GM23338 (cell line): Measurements from ENCODE around the gene HIF3A. TPM values are rescaled to one million over a fixed set of nuclear protein-coding genes. Genes with fewer than 3 reads are reported as not detected.

ENCODE experiments used
- ATAC-seq: fragments of 200-7000 bp; cut with Tn5 transposase; 3 replicates; pipeline ENCODE4 v1.9.1; 2020
- DNase-seq: peaks from one replicate; pipeline ENCODE4 v3.0.0-alpha.2; 2015; ENCODE audit warnings: low spot score
- H2AFZ ChIP-seq: fragments of 200-600 bp; sonication (generic); 2 replicates; pipeline ENCODE4 v1.8.0; 2016; ENCODE audit warnings: antibody characterized with exemption, mild to moderate bottlenecking, moderate library complexity
- H3F3A ChIP-seq: fragments of 200-600 bp; sonication (generic); replicated peaks from 2 replicates; pipeline ENCODE4 v1.8.0; 2017; ENCODE audit warnings: antibody characterized with exemption, mixed run types, low read depth
- H3K27ac ChIP-seq: fragments of 200-600 bp; sonication (generic); 2 replicates; pipeline ENCODE4 v1.6.1; 2016; ENCODE audit warnings: low read depth
- H3K27me3 ChIP-seq: fragments of 200-600 bp; sonication (generic); 2 replicates; pipeline ENCODE4 v1.8.0; 2016; ENCODE audit warnings: mild to moderate bottlenecking, mixed run types, moderate library complexity; ENCODE audit not compliant: insufficient read depth
- H3K36me3 ChIP-seq: fragments of 200-600 bp; sonication (generic); 2 replicates; pipeline ENCODE4 v1.8.0; 2016; ENCODE audit warnings: mild to moderate bottlenecking; ENCODE audit not compliant: insufficient read depth
- H3K4me1 ChIP-seq: fragments of 200-600 bp; sonication (generic); 2 replicates; pipeline ENCODE4 v1.8.0; 2016; ENCODE audit warnings: mild to moderate bottlenecking, moderate library complexity; ENCODE audit not compliant: insufficient read depth
- H3K4me2 ChIP-seq: fragments of 200-600 bp; sonication (generic); 2 replicates; pipeline ENCODE4 v1.7.1; 2017; ENCODE audit warnings: mixed run types
- H3K4me3 ChIP-seq: fragments of 200-600 bp; sonication (generic); 2 replicates; pipeline ENCODE4 v1.6.1; 2016; ENCODE audit warnings: mixed run types
- H3K79me2 ChIP-seq: fragments of 200-600 bp; sonication (generic); replicated peaks from 2 replicates; pipeline ENCODE4 v1.8.0; 2017; ENCODE audit warnings: mild to moderate bottlenecking; ENCODE audit not compliant: insufficient read depth
- H3K9me2 ChIP-seq: fragments of 200-600 bp; sonication (generic); 2 replicates; pipeline ENCODE4 v1.8.0; 2017; ENCODE audit not compliant: insufficient read depth
- H4K20me1 ChIP-seq: fragments of 200-600 bp; sonication (generic); replicated peaks from 2 replicates; pipeline ENCODE4 v1.8.0; 2017; ENCODE audit warnings: mild to moderate bottlenecking; ENCODE audit not compliant: insufficient read depth
- H3K27ac Mint-ChIP-seq: 2 replicates; pipeline ENCODE4 v1.8.0; 2020; ENCODE audit warnings: inconsistent platforms, mild to moderate bottlenecking, moderate library complexity, mixed read lengths
- H3K27me3 Mint-ChIP-seq: 3 replicates; pipeline ENCODE4 v1.8.0; 2022; ENCODE audit warnings: low read depth, mild to moderate bottlenecking, moderate library complexity, mixed read lengths, inconsistent platforms; ENCODE audit not compliant: insufficient read depth, poor library complexity
- H3K36me3 Mint-ChIP-seq: 3 replicates; pipeline ENCODE4 v1.8.0; 2021; ENCODE audit warnings: low read depth, mild to moderate bottlenecking, inconsistent platforms, moderate library complexity, mixed read lengths
- H3K4me1 Mint-ChIP-seq: 3 replicates; pipeline ENCODE4 v1.8.0; 2020; ENCODE audit warnings: mild to moderate bottlenecking, inconsistent platforms, mixed read lengths
- H3K4me3 Mint-ChIP-seq: 3 replicates; pipeline ENCODE4 v1.8.0; 2021; ENCODE audit warnings: moderate library complexity, mild to moderate bottlenecking, inconsistent platforms, mixed read lengths
- H3K9me3 Mint-ChIP-seq: 3 replicates; pipeline ENCODE4 v1.8.0; 2020; ENCODE audit warnings: moderate library complexity, mild to moderate bottlenecking, inconsistent platforms, mixed read lengths
- CREB1 ChIP-seq: fragments of 250-450 bp; sonication (Bioruptor Pico); IDR thresholded peaks from 2 replicates; pipeline ENCODE4 v1.5.0; 2020; ENCODE audit warnings: low read depth, mild to moderate bottlenecking, moderate library complexity
- CTCF ChIP-seq, 2 experiments: fragments of 200-600 bp in 1 of 2; sonication (generic) in 1 of 2; conservative IDR thresholded peaks; 2 replicates each; pipeline versions ENCODE4 v1.5.1 to v1.6.1; 2016 to 2017; ENCODE audit warnings: antibody characterized with exemption in 2 of 2, low read depth in 2 of 2, mild to moderate bottlenecking in 2 of 2, moderate library complexity in 1 of 2
- ETS1 ChIP-seq: IDR thresholded peaks from 2 replicates; pipeline ENCODE4 v1.6.1; 2016; ENCODE audit warnings: antibody characterized with exemption
- EZH2 ChIP-seq: fragments of 200-600 bp; sonication (generic); IDR thresholded peaks from one replicate; pipeline ENCODE4 v1.8.0; 2017; ENCODE audit warnings: antibody characterized with exemption, mild to moderate bottlenecking, low read depth; ENCODE audit not compliant: unreplicated experiment
- EZH2phosphoT487 ChIP-seq: fragments of 200-600 bp; sonication (generic); IDR thresholded peaks from one replicate; pipeline ENCODE4 v1.8.1; 2018; ENCODE audit warnings: antibody characterized with exemption; ENCODE audit not compliant: unreplicated experiment
- POLR2AphosphoS5 ChIP-seq: IDR thresholded peaks from 2 replicates; pipeline ENCODE4 v1.6.1; 2016; ENCODE audit warnings: antibody characterized with exemption, low read depth
- REST ChIP-seq: IDR thresholded peaks from one replicate; pipeline ENCODE4 v1.6.1; 2018; ENCODE audit warnings: antibody characterized with exemption; ENCODE audit not compliant: unreplicated experiment
- STAT1 ChIP-seq: IDR thresholded peaks from one replicate; pipeline ENCODE4 v1.6.1; 2016; ENCODE audit warnings: antibody characterized with exemption; ENCODE audit not compliant: unreplicated experiment
- ZNF114 ChIP-seq: fragments of 250-450 bp; sonication (Bioruptor Pico); IDR thresholded peaks from 2 replicates; pipeline ENCODE4 v1.5.0; 2020; ENCODE audit warnings: mild to moderate bottlenecking, moderate library complexity
- ZNF331 ChIP-seq: fragments of 250-450 bp; sonication (Bioruptor Pico); IDR thresholded peaks from 2 replicates; pipeline ENCODE4 v1.5.0; 2020; ENCODE audit warnings: low read depth, mild to moderate bottlenecking, moderate library complexity
- polyA plus RNA-seq: library from polyadenylated mRNA; unstranded; fragments of >200 nt; fragmentation: Nextera tagmentation; extraction: Ambion mirVana; gene quantifications from 2 replicates; pipeline ENCODE4 v1.2.1, GENCODE V29; 2016
- total RNA-seq: library from RNA; depleted of rRNA; stranded (reverse); fragments of >200 nt; shearing (Covaris generic); gene quantifications from 2 replicates; pipeline ENCODE4 v1.2.3, GENCODE V29; 2014

The HIF3A gene
- total and polyA plus RNA-seq, 2 experiments from 2014 or later = 20.4 to 70.5 TPM

- H3K9me2 ChIP-seq = no peaks in the 10 kb centered on the region
- peaks cover 43% of the 10 kb centered on the region for H3K4me1 ChIP-seq
- H3K4me1 Mint-ChIP-seq = peaks cover 31% of the 10 kb centered on the region
- no peak overlapping the region for H3K27ac Mint-ChIP-seq
- H2AFZ ChIP-seq = no peak overlapping the region
- H4K20me1 ChIP-seq = 0 out of 2 replicates have a peak, but pooled peaks cover 3% of the 10 kb centered on the region
- ATAC-seq (no peak; the same call in 1 of the 3 replicates), DNase-seq (no peak)
- H3K36me3 ChIP-seq = no peaks in the 10 kb centered on the region
- peaks cover 4% of the 10 kb centered on the region; the same call in 2 of the 3 replicates for H3K36me3 Mint-ChIP-seq
- no peak for TF ChIP-seq REST
- TF ChIP-seq EZH2phosphoT487 = no peak
- TF ChIP-seq ZNF114 = no peak
- TF ChIP-seq STAT1 = no peak
- TF ChIP-seq POLR2AphosphoS5 = no peak
- TF ChIP-seq CTCF (conservative IDR thresholded peaks at IDR 0.05; ENCODE audit: low read depth in 2 of 2) = peak in 1 of 2 experiments; percentile 53; a peak in 2 of 4 replicates
- no peak for TF ChIP-seq ZNF331
- H3K9me3 Mint-ChIP-seq = no peaks in the 10 kb centered on the region
- peak overlapping the region; percentile 88 for H3K4me3 Mint-ChIP-seq
- H3K27me3 Mint-ChIP-seq = peaks cover 10% of the 10 kb centered on the region
- peaks cover 19% of the 10 kb centered on the region; the same call in 1 of the 2 replicates for H3F3A ChIP-seq
- peaks cover 6% of the 10 kb centered on the region; the same call in 1 of the 2 replicates for H3K79me2 ChIP-seq
- peak overlapping the region; percentile 91 for H3K4me3 ChIP-seq
- H3K4me2 ChIP-seq = peak overlapping the region; percentile 100
- H3K27ac ChIP-seq = no peak overlapping the region
- H3K27me3 ChIP-seq = no peaks in the 10 kb centered on the region
Measured at GRCh38 chr19:46297700-46298478, 1.0 kb downstream of the HIF3A start.

GRCh38 chr19:46298479-46299003 is 1.7 kb downstream of the HIF3A start:
- peaks cover 10% of the 10 kb centered on the region for H3K27me3 Mint-ChIP-seq
- Histone ChIP-seq H3K9me2 (no peaks in the 10 kb centered on the region), H3K79me2 (peaks cover 6% of the 10 kb centered on the region; the same call in 1 of the 2 replicates), H3K4me1 (peaks cover 49% of the 10 kb centered on the region), H3F3A (peaks cover 25% of the 10 kb centered on the region), H3K4me2 (peak overlapping the region; percentile 100), H2AFZ (no peak overlapping the region), H3K36me3 (no peaks in the 10 kb centered on the region), H3K4me3 (peak overlapping the region; percentile 91), H3K27me3 (no peaks in the 10 kb centered on the region), H3K27ac (no peak overlapping the region), H4K20me1 (0 out of 2 replicates have a peak, but pooled peaks cover 3% of the 10 kb centered on the region)
- H3K36me3 Mint-ChIP-seq = peaks cover 7% of the 10 kb centered on the region; the same call in 2 of the 3 replicates
- peaks cover 34% of the 10 kb centered on the region for H3K4me1 Mint-ChIP-seq
- ATAC-seq (no peak), DNase-seq (peak; percentile 45)
- H3K9me3 Mint-ChIP-seq = no peaks in the 10 kb centered on the region
- H3K4me3 Mint-ChIP-seq = peak overlapping the region; percentile 38; the same call in 2 of the 3 replicates
- no peak overlapping the region for H3K27ac Mint-ChIP-seq
- TF ChIP-seq ETS1 = no peak
- TF ChIP-seq CTCF (conservative IDR thresholded peaks at IDR 0.05; ENCODE audit: low read depth in 2 of 2) = no peak
- TF ChIP-seq ZNF114 = no peak
- TF ChIP-seq CREB1 (CRISPR knock-in tag) = no peak
- TF ChIP-seq EZH2phosphoT487 = no peak
- no peak for TF ChIP-seq EZH2
